Choroid plexus epithelial cell (primary cell): ENCODE results near the gene TRH.

Experiments
- DNase-seq: peaks from one replicate; pipeline ENCODE4 v3.0.0-alpha.2; 2010; ENCODE audit warnings: low read depth
- H3K4me3 ChIP-seq: 2 replicates; pipeline ENCODE4 v1.5.1; 2011; ENCODE audit warnings: low read depth, mild to moderate bottlenecking, control low read depth, low read length, moderate library complexity
- CTCF ChIP-seq: conservative IDR thresholded peaks from 2 replicates; pipeline ENCODE4 v1.5.1; 2011; ENCODE audit warnings: low read depth, mild to moderate bottlenecking, control low read depth, inconsistent platforms, low read length, moderate library complexity

The TRH gene

GRCh38 chr3:129938140-129938930 lies 36.2 kb upstream of the TRH start:
- TF ChIP-seq CTCF = no peak
- H3K4me3 ChIP-seq = no peak overlapping the region
- DNase-seq = no peak

- no peak overlapping the region for H3K4me3 ChIP-seq
- no peak for TF ChIP-seq CTCF
- no peak for DNase-seq
Observed at GRCh38 chr3:129940086-129940485, 34.4 kb upstream of the TRH start.

GRCh38 chr3:129942296-129942695 lies 32.2 kb upstream of the TRH start:
- H3K4me3 ChIP-seq = no peak overlapping the region
- peak; percentile 81 for TF ChIP-seq CTCF
- peak; percentile 74 for DNase-seq

DNA sequence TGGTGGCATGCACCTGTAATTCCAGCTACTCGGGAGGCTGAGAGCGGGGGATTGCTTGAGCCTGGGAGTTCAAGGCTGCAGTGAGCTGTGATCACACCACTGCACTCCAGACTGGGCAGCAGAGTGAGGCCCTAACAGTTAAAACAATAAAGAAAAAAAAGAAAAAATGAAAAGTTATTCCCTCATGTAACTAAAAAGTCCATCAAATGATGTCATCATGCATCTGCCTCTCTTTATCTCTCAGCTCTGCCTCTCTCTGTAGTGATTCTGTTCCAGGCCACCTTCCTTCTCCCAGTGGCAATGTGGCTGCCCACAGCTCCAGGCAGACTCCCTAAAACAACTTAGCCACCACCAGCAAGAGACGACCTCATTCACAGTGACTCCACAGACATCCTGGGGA lies 31.5 kb upstream of the TRH start:
- no peak overlapping the region for H3K4me3 ChIP-seq
- no peak for TF ChIP-seq CTCF
- no peak for DNase-seq

DNA sequence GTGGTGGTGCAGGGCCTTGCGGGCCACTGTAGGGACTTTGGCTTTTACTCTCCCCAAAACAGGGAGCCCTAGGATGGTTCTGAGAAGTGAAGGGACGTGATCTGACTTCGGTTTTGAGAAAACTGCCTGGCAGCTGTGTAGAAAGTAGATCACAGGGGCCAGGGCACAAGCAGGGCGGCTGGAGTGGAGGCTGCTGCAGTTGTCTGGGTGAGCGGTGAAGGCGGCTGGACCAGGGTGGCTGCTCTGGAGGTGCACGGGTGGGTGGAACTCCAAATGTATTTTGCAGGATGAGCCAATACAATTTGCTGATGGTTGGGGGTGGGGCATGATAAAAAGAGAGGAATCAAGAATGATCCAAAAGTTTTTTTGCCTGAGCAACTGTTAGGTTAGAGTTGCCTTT lies 29.8 kb upstream of the TRH start:
- DNase-seq = no peak
- no peak for TF ChIP-seq CTCF
- H3K4me3 ChIP-seq = no peak overlapping the region

- TF ChIP-seq CTCF = no peak
- no peak for DNase-seq
- no peak overlapping the region for H3K4me3 ChIP-seq
Observed at GRCh38 chr3:129947538-129948240, 26.8 kb upstream of the TRH start.
